COLO829 (cell line): ENCODE data around the gene BIN1.

Experiments
- DNase-seq: peaks from one replicate; pipeline ENCODE4 v3.0.0; 2012; ENCODE audit warnings: low spot score

BIN1 gene

DNA sequence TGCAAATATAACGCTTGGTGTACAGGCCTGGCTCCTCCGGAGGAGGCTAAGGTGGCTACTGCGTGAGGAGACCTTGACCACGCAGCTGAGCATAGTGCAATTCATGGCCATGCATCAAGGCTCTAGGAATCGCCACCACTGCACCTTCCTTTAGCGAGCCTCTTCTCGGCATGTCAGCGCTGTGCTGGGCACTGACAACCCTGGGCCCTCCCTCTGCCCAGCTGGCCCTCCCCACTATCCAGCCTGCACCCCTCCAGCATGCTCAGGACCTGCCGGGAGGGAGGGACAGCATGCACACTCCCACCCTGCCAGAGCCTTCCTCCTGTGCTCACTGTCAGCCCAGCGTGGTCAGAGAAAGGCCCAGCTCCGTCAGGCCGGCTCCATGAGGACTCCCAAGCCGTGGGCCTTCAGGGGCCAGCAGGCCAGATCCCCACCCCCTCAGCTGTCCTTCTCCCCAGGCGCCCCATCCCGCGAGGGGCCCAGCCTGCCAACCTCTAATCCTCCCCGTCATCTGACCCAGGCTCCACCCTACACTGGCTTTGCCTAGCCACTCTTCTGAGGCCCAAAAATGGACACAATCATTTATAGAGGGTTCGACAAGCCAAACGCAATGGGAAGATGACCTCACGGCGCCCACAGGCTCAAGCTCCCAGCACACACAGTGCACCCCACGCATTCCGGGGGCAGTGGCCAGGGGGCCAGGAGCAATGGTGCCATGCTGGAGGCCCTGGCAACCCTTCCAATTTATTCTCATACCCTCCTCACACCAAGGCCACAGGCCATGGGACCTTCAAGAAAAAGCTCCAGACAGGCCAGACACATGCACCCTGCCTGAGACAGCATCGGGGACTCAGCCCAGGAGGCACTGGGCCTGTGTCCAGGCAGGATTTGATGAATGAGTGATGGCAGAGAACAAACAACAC is 3.5 kb downstream of the BIN1 start:
- no peak for DNase-seq

DNA sequence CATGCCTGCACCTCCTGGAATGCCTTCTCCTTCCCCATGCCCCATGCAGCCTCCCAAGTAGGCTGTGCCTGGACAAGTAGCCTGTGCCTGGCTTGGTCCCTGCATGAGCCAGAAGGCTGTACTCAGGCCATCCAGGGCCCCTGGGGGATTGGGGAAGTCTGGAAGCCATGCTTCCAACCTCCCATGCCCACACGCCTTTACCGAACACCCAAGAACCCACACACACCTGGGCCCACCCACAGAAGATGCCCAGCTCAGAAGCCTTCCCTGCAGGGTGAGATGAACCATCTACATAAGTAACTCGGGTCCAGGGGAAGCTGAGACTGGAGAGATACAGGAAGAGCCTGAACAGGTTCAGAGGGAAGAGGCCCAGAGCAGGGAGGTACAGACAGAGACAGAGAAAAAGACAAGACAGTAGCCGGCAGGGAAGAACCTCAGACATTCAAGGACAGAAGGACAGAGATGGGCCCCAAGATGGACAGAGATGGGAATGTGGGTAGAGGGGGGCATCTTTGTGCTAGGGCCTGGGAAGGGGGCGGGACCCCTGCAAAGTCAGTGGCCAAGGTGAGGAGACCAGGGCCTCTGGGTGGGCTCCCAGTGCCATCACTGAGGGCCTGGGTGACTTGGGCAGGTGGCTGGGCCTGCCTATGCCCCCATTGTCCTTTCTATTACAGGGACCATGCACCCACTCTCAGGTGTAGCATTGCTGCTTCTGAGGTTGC is 4.3 kb downstream of the BIN1 start:
- DNase-seq, result no peak

DNA sequence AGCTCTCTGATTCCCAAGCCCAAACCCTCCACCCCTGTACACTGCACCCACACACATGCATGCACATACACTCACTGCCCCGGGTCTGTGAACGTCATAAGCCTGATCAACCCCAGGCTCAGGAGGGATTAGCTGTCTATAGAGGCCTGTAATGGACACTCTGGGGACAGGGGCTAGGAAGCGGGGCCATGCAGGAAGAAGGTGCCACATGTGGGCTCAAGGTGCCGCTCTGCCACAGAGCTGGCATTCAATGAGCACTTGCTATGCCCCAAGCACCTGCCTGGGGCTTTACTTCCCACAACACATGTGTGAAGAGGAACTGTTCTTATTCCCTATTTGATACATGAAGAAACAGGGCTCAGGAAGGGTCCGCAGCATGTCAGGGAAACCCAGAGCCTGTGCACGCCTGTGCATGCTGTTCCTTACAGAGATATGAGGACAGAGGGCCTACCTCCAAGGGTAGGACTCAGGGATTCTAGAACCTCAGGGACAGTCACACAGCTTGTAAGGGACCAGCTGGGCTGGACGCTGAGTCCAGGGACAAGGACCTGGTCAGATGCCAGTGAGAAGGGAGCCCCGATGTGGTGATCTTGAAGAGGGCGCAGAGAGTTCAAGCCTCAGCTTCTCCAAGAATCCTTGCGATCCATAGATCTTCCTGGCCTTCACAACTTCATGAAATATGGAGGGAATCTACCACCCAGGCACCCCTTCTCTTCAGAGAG is 5.0 kb downstream of the BIN1 start:
- DNase-seq, result no peak

DNA sequence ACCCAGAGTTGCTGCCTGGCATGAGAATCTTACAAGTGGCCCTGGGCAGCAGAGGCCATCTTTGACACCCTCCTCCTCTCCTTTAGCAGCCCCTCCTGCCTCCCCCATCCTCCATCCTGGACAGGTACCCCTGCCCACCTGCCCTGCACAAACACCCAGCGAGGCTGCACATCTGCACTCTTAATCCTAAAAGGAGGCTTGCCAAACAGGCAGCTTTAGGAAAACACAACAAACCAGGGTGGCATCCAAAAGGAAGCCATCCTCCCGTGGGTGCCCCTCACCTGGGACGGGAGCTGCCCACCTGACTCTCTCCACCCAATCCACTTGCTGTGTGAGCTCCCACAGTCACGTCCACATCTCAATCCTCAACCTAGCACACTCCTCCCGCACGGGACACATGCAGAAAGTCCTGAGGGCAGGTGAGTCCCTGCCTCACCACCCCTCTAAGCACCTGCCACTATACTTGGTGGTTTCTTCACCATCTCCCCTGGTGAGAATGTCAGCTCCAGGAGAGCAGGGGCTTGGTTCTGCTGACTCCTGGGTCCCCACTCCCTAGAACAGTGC is 5.8 kb downstream of the BIN1 start:
- no peak for DNase-seq

DNA sequence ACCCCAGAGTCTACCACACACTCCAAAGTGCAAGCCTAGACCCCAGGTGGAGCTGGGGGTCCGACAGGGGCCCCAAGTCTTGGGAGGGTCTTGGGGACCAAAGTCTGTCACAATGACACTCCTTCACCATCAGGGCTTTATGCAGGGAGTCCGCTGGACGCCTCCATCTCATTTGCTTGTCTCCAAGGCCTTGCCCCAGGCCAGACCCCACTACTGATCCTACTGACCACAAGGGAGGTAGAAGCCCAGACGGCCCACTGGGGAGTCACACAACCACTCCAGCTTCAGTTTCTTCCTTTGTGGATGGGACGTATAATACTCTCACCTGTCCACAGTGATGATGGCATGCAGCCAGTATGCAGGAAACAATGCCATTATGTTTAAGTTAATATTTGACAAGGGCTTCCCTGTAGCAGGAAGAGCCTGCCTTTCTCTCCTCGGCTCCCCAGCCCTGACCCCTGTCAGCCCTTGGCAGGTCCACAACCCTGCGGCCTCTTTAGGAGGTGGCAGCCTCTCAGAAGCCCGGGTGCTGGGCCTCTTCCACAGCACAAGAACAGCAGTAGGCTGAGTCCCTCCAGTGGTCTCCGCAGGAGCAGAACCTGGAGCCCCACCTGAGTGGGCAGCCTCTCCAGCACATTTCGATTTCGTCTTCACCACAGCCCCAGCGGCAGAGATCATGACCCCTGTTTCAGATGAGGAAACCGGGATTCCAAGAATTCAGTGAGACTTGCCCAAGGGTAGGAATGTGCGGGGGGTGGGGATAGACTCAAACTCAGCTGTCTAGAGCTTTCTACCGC is 6.5 kb downstream of the BIN1 start:
- DNase-seq, result no peak

DNA sequence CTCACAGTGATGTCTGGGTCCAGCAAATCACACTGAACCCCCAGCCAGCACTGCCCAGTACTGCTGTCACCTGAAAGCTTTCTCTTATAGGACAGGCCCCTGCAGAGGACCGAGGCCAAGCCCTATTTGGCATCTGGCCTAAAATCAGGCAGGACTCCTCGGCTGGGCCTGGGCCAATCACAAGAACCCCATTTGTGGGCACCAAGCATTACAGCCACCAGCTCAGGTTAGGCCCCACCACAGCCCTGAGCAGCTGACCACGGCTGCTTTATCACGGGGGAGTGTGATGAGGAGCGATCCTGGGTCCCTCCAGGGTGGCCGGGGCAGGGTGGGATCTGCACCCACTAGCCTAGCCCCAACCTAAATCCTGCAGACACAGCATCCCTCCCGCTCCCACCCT is 8.2 kb downstream of the BIN1 start:
- DNase-seq, result no peak

DNA sequence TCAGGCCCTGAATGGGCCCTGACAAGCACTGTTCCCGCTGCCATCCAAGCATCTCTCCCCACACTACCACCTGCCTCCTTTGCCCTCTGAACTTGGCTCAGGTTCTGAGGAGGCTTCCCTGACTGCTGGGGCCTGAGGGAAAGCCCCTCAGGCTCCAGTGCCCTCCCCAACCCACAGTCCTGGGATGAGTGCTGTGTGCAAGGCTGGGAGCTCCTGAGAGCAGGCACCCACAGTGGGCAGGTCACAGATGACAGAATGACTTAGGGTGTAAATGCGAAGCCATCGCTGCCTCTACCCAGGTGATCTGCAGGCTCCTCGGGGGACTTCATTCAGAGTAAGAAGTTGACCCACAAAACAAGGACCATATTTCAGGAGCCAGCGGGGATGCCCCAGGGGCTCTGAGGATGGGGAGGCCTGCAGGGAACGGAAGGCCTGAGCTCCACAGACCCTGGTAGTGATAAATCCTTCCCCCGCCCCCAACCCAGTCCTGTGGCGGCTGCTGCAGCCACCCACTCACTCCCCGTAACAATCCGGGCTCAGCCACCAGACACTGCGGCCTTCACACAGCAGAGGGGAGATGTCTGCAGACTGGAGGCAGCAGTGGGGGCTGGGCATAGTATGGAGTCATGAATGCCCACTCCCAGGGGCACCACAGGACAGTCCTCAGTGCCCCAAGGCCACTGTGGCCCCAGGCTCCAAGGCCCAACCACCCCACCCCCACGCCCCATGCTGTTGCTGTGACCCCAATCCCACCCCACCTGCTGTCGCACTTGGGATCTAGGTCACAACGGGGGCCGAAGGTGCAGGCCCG is 8.9 kb downstream of the BIN1 start:
- DNase-seq, result no peak

DNA sequence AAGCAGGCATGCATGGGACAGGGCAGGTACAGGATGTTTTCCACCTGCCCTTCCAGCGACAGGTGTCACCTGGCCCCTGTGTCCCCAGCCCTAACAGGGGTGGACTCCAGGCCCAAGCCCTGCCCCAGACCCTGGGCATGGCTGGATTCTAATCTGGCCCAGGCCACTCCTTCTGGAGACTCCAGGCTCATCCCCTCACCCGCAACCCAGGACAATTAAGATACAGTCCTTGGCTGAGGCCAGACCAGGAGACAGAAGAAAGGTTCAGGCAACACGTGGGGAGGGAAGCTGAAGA is 9.5 kb downstream of the BIN1 start:
- DNase-seq, result no peak

DNA sequence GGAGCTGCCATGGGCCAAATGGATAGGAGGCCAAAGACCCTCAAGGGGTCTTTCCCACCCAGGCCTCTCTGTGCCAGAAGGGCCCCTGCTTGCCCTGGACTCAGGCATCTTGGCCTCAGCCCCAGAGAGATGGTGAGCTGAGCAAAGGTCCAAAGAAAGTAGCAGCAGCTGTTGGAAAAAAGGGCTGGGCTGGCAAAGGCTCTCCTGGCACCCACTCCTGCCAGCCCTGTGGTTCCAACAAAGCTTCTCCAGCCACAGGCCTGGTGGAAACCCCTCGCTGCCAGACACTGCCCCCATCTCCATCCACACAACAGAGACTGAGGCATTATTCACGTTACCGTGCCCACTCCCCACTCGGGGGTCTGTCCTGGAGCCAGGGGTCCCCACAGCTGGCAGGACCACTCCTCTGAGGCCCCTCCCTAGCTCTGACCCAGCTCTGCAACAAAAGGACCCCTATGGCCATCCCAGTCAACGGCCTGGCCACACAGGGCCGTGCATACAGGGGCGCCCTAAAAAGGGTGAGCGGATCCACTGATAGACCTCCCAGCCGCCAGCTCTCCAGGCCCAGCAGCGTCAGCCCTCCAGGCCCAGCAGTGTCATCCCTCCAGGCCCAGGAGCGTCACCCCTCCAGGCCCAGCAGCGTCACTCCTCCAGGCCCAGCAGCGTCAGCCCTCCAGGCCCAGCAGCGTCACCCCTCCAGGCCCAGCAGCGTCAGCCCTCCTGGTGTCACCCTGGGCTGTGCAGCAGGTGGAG is 10.1 kb downstream of the BIN1 start:
- DNase-seq, result no peak

DNA sequence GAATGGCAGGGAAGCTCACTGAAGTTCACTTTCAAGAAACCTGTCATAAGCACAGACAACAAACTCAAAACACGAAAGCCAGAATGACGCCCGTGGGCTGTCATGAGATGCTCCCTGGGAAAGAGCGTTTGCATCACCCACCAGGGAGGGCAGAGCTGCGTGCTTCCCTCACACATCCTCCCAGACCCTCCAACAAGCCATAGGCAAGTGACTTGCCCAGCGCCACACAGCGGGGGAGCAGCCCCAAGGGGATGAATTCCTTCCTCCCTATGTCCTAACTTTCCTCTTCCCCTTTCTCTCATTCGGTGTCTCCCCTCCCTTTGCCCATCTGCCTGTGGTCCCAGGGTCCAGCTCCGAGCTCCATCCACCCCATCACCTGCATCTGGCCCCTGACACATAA is 10.7 kb downstream of the BIN1 start:
- DNase-seq, result no peak

DNA sequence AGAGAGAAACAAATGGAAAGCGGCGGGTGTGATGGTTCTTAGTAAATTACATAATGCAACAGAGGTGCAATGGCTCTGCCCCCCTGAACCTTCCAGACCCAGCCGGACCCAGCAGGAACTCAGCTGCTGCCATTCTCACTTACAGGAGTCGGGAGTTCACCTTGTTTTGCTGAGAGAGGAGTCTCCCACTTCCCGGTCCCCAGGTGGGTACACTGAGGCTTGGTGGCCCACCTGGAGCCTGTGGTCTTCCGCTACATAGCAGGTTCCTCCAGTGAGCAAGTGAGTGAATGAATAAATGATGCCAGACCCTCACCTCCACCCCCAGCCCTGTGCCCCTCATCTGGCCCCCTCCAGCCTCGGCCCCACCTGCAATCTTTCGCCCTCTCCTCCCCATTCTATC is 11.2 kb downstream of the BIN1 start:
- no peak for DNase-seq

DNA sequence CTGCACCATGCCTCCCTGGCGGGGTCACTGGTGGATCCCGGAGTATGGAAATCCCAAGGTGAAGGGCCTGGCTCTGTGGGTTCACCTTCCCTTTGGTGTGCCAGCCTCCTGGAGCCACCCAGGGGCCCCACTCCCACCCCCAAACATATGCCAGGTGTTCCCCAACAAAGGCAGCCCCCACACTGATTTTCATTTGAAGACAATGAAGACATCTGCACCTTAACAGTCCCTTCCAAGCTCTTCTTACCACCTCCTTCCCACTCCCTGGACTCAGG is 11.7 kb downstream of the BIN1 start:
- DNase-seq, result no peak

DNA sequence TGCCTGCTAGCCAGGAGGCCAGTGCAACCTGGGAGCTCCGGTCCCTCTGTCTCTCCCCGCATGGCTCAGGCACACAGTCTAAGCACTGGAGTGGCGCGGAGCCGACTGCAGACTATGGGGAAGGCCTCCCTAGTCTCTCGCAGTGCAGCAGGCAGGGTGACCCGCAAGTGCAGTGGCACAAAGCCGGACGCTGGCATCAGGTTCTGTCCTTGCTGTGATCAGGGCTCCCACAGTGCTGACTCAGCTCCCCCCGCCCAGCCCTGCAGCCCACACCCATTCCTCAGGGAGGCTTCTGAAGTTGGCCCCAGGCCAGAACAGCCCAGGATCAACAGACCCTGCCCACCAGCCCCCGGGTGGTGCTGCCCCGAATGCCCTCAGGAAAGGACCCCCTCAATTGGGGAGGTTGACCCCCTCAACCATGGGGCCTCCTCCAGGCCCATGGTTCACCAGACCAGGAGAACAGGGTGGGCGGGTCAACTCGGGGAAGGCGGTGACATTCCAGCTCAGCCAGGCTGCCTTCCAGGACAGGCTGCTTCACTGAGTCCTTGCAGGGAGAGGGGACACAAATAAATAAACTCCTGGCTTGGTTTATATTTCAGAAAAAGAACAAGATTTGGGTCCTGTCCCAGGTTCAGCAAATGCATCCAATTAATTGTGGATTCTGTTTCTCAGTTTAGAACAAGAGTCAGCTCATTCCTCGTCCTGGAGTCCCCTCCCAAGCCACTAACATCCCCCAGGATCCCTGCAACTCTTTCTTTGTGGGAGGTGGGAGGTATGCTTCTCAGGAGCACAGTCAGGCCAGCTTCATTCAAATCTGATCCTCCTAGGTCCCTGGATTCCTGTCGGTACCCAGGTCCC is 12.2 kb downstream of the BIN1 start:
- no peak for DNase-seq

DNA sequence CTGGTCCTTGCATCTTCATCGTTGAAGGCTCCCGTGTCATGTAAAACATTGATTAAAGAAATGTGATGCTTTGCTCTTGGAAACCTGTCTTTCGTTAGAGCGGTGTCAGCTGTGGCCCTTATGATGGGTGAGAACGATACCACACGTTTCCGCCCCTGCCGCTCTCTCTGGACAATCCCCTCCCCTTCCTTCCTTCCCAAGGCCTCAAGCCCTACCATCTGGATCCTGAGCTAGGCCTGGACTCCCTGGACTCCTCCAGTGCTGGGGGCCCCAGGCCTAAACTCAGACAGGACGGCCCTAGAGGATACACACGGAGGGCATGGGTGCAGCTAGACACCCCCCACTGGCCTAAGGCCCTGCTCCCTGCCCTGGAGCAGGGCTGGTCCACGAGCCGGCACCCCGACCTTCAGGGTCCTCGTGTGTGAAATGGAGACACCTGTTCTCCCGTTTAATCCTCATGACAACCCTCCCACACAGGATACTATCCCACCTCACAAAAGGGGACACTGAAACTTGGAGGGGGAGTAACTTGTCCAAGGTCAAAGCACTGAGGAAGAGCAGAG is 13.2 kb downstream of the BIN1 start:
- DNase-seq, result no peak

DNA sequence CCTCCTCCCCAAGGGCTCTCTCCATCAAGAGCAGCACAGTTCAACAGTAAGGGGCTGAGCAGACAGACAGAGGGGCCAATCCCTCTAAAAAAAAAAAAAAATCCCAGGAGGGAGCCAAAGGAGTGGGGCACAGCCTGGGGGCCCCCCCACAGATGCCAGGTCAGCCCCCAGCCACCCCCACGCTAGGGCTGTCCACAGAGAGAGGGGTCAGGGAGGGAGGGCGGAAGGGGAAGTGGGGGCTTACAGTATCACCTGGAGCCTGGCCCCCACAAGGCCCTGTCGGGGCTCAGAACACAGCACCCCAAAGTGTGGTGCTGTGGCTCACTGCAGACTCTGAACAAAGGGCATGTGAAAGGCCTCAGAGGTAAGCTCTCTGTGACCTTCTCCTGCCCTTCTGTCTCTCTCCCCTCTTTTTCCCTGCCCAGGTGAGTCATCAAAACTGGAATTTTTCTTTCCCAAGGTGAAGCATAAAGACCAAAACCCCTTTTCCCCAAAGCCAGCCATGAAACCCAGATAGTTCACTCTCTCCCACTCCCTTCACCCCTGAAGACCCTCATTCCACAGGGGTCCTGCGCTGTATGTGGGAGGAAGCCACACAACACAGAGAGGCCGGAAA is 13.9 kb downstream of the BIN1 start:
- no peak for DNase-seq

DNA sequence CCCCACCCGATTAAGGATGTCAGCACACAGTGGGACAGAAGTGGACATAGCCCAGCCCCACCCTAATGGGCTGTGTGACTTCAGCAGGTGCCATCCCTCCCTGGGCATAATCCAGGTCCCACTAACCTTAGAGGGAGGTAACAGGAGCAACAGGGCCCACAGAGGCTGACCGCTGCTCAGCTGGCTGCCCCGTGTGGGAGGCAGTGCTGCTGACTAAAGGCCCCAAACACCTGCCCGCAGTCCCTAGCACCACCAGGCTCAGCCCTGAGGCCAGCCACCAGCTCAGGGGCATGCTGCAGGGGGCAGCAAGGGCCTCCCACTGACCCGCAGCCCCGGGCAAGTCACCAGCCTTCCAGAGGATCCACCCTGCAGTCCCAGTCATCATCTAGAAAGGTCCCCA is 14.6 kb downstream of the BIN1 start:
- no peak for DNase-seq

DNA sequence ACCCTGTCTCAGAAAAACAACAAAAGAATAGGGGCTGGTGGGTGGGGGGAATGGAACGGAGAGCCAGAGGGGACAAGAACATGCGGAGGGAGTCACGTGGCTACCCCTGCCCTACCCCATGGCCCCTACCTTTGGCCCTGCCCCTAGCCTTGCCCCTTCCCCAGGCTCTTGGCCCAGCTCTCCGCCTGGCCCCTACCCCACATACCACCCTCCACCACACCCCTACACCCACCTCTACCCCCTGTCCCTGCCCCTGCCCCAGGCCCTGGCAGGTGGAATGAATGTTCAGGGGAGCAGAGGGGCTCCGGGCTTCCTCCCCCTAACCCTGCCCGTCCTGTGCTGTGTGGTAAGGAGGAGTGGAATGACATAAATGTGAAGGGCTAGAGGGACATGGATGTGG is 15.1 kb downstream of the BIN1 start:
- no peak for DNase-seq

DNA sequence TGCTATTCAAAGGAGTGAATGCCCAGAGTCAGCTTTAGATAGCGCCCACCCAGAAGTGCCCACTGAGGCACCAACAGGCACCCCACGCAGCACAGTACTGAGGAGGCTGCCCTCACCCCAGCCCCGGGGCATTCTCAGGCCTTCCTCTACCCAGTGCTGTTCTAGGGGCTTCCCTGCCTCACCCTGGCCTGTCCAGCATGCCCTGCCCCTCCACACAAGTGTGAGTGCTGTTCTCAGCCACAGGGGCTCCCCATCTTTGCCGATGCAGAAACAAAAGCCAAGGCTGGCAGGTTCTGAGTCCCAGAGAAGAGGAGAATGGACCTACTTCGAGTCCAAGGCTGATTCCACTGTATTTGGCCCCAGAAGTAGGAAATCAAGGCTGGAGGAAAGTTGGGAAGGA is 15.8 kb downstream of the BIN1 start:
- DNase-seq, result no peak
